GM18499 (cell line): ENCODE data around the gene ARHGAP26.

Experiments used
- ATAC-seq: cut with Tn5 transposase; IDR thresholded peaks from one replicate; pipeline ENCODE4 v1.9.1; 2021; ENCODE audit warnings: moderate number of reproducible peaks; ENCODE audit not compliant: insufficient read depth, unreplicated experiment

Gene ARHGAP26

GRCh38 chr5:142780871-142781270, 10.7 kb downstream of the ARHGAP26 start:
- no peak for ATAC-seq

- ATAC-seq: no peak
Observed at GRCh38 chr5:142782976-142783530, 12.9 kb downstream of the ARHGAP26 start.

- no peak for ATAC-seq
Observed at GRCh38 chr5:142783601-142784341, 13.6 kb downstream of the ARHGAP26 start.

- no peak for ATAC-seq
Observed at GRCh38 chr5:142784401-142784955, 14.3 kb downstream of the ARHGAP26 start.

- no peak for ATAC-seq
Observed at GRCh38 chr5:142785206-142785605, 15.0 kb downstream of the ARHGAP26 start.

GRCh38 chr5:142789206-142789605, 19.0 kb downstream of the ARHGAP26 start:
- ATAC-seq: no peak

- ATAC-seq: no peak
Observed at GRCh38 chr5:142792012-142792864, 22.1 kb downstream of the ARHGAP26 start.

- no peak for ATAC-seq
Observed at GRCh38 chr5:142792865-142793232, 22.7 kb downstream of the ARHGAP26 start.

GRCh38 chr5:142794537-142794936, 24.4 kb downstream of the ARHGAP26 start:
- ATAC-seq: no peak

- no peak for ATAC-seq
Observed at GRCh38 chr5:142795251-142795650, 25.1 kb downstream of the ARHGAP26 start.

GRCh38 chr5:142796492-142797109, 26.4 kb downstream of the ARHGAP26 start:
- no peak for ATAC-seq

- ATAC-seq: no peak
Observed at GRCh38 chr5:142797420-142797819, 27.2 kb downstream of the ARHGAP26 start.

GRCh38 chr5:142798099-142798770, 28.1 kb downstream of the ARHGAP26 start:
- no peak for ATAC-seq

GRCh38 chr5:142800776-142801494, 30.8 kb downstream of the ARHGAP26 start:
- peak; percentile 84 for ATAC-seq

GRCh38 chr5:142801495-142801871, 31.3 kb downstream of the ARHGAP26 start:
- no peak for ATAC-seq

- no peak for ATAC-seq
Observed at GRCh38 chr5:142803428-142804125, 33.4 kb downstream of the ARHGAP26 start.

- no peak for ATAC-seq
Observed at GRCh38 chr5:142805339-142805738, 35.2 kb downstream of the ARHGAP26 start.

GRCh38 chr5:142806841-142807267, 36.7 kb downstream of the ARHGAP26 start:
- ATAC-seq: no peak
